GM18909 (cell line): ENCODE measurements around the gene MAP2K7.
"Not testable (repeated sequence)": the region's sequence is repeated elsewhere in the genome, so short reads cannot be mapped to it uniquely, and the experiment has no call there.

Experiments
- ATAC-seq: cut with Tn5 transposase; IDR thresholded peaks from one replicate; pipeline ENCODE4 v1.9.1; 2021; ENCODE audit warnings: mild to moderate bottlenecking; ENCODE audit not compliant: unreplicated experiment, poor library complexity

MAP2K7 gene

GRCh38 chr19:7881910-7882309 is 21.8 kb upstream of the MAP2K7 start:
- no peak for ATAC-seq

GRCh38 chr19:7883105-7883504 is 20.6 kb upstream of the MAP2K7 start:
- no peak for ATAC-seq

GRCh38 chr19:7883796-7884570 is 19.7 kb upstream of the MAP2K7 start:
- ATAC-seq, result no peak

- no peak for ATAC-seq
Measured at GRCh38 chr19:7885818-7886217, 17.9 kb upstream of the MAP2K7 start.

GRCh38 chr19:7887408-7888144 is 16.1 kb upstream of the MAP2K7 start:
- no peak for ATAC-seq

- ATAC-seq, result no peak
Measured at GRCh38 chr19:7888145-7888825, 15.4 kb upstream of the MAP2K7 start, which contains the start of gene LRRC8E. TSS of gene LRRC8E (plus strand) at chr19:7888510. CDS start at chr19:7895604, 7,094 bp downstream.

- ATAC-seq, result no peak
Measured at GRCh38 chr19:7888826-7889217, 14.9 kb upstream of the MAP2K7 start.

- ATAC-seq, result not testable (repeated sequence)
Measured at GRCh38 chr19:7893362-7894101, 10.1 kb upstream of the MAP2K7 start.

GRCh38 chr19:7894612-7895309 is 8.9 kb upstream of the MAP2K7 start:
- ATAC-seq, result no peak

- ATAC-seq, result no peak
Measured at GRCh38 chr19:7895565-7895964, 8.1 kb upstream of the MAP2K7 start.

GRCh38 chr19:7897292-7897691 is 6.4 kb upstream of the MAP2K7 start:
- no peak for ATAC-seq

GRCh38 chr19:7898967-7899366 is 4.7 kb upstream of the MAP2K7 start:
- no peak for ATAC-seq

- ATAC-seq, result no peak
Measured at GRCh38 chr19:7899751-7900378, 3.8 kb upstream of the MAP2K7 start.

GRCh38 chr19:7900401-7900870 is 3.2 kb upstream of the MAP2K7 start:
- ATAC-seq, result no peak

- no peak for ATAC-seq
Measured at GRCh38 chr19:7900931-7901330, 2.7 kb upstream of the MAP2K7 start.

- no peak for ATAC-seq
Measured at GRCh38 chr19:7901337-7901736, 2.3 kb upstream of the MAP2K7 start.

- no peak for ATAC-seq
Measured at GRCh38 chr19:7902796-7903243, 857 bp upstream of the MAP2K7 start.

- peak; percentile 39 for ATAC-seq
Measured at GRCh38 chr19:7904074-7905020, 670 bp downstream of the MAP2K7 start.
